Neuron (in vitro differentiated cells): ENCODE measurements around the gene KCNJ5.

Experiments
- H2AFZ ChIP-seq: one replicate; pipeline ENCODE4 v1.6.1; 2013; ENCODE audit warnings: low read depth, mild to moderate bottlenecking, inconsistent platforms, low read length, moderate library complexity
- H3K27me3 ChIP-seq: one replicate; pipeline ENCODE4 v1.6.1; 2013; ENCODE audit warnings: low read length; ENCODE audit not compliant: insufficient read depth
- H3K36me3 ChIP-seq: one replicate; pipeline ENCODE4 v1.6.1; 2013; ENCODE audit warnings: low read length; ENCODE audit not compliant: insufficient read depth
- H3K4me1 ChIP-seq: one replicate; pipeline ENCODE4 v1.6.1; 2013; ENCODE audit warnings: low read length; ENCODE audit not compliant: insufficient read depth
- H3K4me3 ChIP-seq: 2 replicates; pipeline ENCODE4 v1.5.1; 2013; ENCODE audit warnings: mild to moderate bottlenecking, low read length, moderate library complexity
- H3K9me3 ChIP-seq: one replicate; pipeline ENCODE4 v1.6.1; 2013; ENCODE audit warnings: low read length

KCNJ5 gene

GRCh38 chr11:128904656-128905344 lies 13.6 kb downstream of the KCNJ5 start:
- Histone ChIP-seq H3K9me3 (no peaks in the 10 kb centered on the region), H3K4me3 (no peak overlapping the region), H3K36me3 (no peaks in the 10 kb centered on the region), H3K27me3 (peaks cover 23% of the 10 kb centered on the region), H2AFZ (no peak overlapping the region), H3K4me1 (peaks cover 5% of the 10 kb centered on the region)

DNA sequence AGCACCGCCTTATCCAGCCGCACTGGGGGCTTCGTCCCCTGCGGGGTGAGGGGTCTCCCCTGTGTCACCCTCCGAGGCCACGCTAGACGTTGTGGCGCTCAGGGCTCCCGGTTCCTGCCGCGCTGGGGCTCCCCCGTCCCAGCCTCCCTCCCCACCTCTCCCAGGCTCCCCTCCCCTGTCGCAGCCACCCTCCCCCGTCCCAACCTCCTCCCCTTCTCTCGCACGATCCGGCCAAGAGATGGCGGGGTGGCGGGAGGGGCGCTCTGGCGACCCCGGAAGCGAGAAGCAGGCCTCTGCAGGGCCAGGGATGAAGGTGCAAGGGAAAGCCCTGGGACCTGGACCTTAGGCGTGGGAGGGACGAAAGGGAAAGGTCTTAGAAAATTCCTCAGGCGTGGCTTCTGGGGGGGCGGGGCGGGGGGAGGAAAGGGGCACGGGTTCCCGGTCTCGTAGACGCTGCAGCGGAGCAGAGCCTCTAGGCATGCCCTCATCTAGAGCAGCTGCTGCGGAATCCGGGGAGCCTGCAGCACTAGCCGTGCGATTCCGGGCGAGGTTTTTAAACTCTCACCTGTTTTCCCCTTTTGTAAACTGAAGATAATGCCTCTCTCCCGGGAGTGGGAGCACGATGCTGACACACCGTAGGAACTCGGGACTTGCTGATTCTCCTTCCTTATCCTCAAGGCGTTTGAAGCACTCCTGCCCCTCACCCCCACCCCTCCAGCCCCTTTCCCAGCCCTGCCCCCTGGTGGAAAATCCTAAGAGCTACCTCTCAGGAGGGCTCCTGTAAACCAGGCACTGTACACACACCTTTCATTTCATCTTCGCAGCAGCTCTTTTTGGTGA lies 14.4 kb downstream of the KCNJ5 start:
- H2AFZ ChIP-seq = no peak overlapping the region
- peaks cover 5% of the 10 kb centered on the region for H3K4me1 ChIP-seq
- no peak overlapping the region for H3K4me3 ChIP-seq
- H3K36me3 ChIP-seq = no peaks in the 10 kb centered on the region
- peaks cover 23% of the 10 kb centered on the region for H3K27me3 ChIP-seq
- no peaks in the 10 kb centered on the region for H3K9me3 ChIP-seq

DNA sequence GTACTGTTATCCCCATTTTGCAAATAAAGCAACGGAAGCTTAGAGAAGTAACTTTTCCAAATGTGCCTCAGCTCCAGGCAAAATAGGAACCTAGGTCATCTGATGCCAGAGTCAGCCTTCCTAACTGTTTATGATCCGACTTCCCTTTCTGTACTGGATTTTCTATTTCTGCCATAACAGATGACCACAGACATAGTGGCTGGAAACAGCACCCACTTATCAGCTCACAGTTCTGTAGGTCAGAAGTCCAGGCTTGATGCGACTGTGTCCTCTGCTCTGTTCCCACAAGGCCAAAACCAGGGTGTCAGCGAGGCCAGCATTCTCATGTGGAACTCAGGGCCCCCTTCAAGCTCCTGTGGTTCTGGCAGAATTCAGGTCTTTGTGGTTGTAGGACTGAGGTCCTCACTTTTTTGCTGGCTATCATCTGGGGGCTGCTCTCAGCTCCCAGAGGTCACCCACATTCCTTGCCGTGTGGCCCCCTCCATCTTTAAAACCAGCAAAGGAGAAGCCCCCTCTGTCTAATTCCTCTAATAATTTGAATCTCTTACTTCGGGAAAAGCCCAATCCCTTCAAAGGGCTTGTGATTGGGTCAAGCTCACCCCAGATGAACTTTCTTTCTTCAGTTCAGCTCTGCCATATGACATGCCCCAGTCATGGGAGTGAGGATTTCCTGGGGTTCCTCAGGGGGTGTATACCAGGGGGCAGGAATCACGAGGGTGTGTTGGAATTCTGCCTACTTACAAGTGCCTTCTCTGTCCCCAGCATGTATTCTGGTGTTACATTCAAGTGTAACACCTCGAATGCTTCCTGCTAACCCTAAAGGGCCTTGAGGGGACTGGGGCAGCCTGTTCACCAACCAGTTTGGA lies 15.3 kb downstream of the KCNJ5 start:
- Histone ChIP-seq H3K4me1 (peaks cover 5% of the 10 kb centered on the region), H3K27me3 (peaks cover 19% of the 10 kb centered on the region), H3K4me3 (no peak overlapping the region), H3K36me3 (no peaks in the 10 kb centered on the region), H3K9me3 (no peaks in the 10 kb centered on the region), H2AFZ (no peak overlapping the region)

DNA sequence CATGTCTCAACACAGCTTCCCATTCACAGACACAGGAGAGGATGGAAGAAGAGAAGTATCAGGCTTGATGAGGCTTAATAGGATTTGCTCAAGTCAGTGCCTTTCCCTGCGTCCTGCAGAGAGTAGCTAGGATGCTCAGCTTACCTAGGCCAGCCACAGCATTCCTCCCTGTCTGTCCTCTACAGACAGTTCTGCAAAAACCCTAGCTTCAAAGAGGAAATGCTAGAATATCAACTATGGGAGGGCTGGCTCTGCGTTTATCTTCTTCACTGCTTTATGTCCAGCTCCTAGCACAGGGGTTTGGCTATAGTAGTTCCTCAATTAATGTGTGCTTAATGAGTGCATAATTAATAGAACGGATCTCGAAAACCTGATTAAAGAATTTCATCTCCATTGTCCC lies 16.4 kb downstream of the KCNJ5 start:
- H2AFZ ChIP-seq = no peak overlapping the region
- no peak overlapping the region for H3K4me3 ChIP-seq
- no peaks in the 10 kb centered on the region for H3K9me3 ChIP-seq
- H3K36me3 ChIP-seq = no peaks in the 10 kb centered on the region
- peaks cover 2% of the 10 kb centered on the region for H3K4me1 ChIP-seq
- peaks cover 7% of the 10 kb centered on the region for H3K27me3 ChIP-seq

DNA sequence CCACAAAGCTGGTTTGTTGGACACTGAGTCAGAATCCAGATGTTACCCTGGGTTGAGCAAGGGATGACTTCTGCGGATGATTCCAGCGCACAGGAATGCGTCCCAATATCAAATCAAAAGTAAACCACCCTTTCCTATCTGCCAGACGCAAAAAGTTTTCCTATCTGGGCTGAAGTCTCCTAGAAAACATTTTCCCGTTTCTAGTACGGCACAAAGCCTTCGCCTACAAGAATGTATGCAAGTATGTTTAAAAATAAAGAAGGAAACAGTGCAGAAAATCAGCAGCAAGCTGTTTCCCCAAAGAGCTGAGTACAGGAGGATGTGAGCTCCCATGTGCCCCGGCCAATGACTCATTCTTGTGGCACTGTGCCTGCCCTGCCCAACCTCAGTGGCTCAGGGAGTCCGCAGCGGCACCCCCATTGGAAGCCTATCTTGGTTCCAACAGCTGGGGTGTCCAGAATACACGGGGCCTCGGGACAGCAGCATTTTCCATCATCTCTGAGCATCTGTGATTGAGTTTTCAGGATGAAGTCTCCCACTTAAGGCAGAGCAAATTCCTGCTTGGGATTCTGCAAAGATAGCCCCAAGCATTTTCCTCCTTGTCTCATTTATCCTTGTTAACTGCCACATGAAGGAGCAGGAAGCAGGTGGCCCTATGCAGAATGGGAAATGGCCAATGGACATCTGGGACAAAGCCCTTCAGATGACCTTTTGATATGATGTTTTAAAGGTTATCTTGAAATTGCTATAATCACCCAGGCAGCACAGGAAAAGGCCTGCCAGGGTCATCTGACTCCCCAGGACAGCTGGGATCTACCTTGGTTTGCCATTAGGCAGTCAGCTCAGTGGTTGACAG lies 17.5 kb downstream of the KCNJ5 start:
- H3K4me1 ChIP-seq = peaks cover 2% of the 10 kb centered on the region
- H3K36me3 ChIP-seq = no peaks in the 10 kb centered on the region
- no peak overlapping the region for H3K4me3 ChIP-seq
- peaks cover 6% of the 10 kb centered on the region for H3K27me3 ChIP-seq
- no peak overlapping the region for H2AFZ ChIP-seq
- H3K9me3 ChIP-seq = no peaks in the 10 kb centered on the region

DNA sequence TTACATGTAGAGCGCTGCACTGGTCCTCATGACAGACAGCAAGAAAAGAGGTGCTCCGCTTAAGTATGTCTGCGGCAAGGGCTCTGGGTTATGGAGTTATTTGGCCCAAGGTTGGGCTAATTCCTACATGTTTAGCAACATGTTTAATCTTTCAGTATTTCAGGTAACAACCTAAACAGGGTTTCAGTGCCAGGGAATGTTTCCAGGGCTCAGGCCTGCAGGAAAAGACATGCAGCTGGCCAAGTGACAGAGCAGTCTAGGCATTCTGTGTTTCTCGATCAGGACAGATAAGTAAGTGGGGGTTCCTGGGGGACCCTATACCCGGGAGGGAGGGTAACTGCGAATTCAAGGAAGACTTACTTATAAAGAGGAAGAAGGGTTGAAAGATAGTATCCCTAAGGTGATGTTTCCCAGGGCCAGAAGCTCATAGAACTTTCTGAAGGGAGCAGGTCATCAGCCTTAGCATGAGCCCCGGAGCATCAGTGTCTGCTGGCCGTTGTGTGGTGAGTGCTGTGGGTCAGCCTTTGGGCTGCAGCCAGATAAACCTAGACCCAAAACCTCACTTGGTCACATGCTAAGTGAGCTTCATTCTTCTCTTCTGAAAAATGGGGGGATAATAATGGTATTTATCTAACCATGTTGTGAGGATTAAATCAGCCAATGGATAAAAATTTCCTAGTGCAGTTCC lies 18.4 kb downstream of the KCNJ5 start:
- Histone ChIP-seq H3K27me3 (peaks cover under 1% of the 10 kb centered on the region), H3K36me3 (no peaks in the 10 kb centered on the region), H2AFZ (no peak overlapping the region), H3K4me3 (no peak overlapping the region), H3K4me1 (no peaks in the 10 kb centered on the region), H3K9me3 (no peaks in the 10 kb centered on the region)

DNA sequence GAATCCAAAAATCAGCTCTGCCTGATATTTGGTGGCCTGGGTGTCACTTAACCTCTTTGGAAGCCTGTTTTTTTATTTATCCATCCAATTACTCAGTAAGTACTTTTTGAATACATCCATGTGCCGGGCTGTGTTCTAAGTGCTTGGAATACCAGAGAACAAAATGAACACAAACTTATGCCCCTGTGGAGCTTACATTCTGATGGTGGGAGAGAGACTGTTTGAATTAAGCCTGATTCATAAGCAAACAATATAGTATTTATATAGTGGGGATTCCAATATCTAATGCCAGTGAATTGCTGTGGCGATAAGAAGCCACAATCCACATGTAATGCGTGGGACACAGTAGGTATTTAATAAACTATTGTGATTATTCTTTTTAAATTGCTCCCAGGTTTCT lies 19.4 kb downstream of the KCNJ5 start:
- Histone ChIP-seq H2AFZ (no peak overlapping the region), H3K4me1 (no peaks in the 10 kb centered on the region)

GRCh38 chr11:128911239-128911638 lies 20.1 kb downstream of the KCNJ5 start:
- Histone ChIP-seq H3K9me3 (no peaks in the 10 kb centered on the region), H3K4me1 (no peaks in the 10 kb centered on the region), H2AFZ (no peak overlapping the region), H3K36me3 (no peaks in the 10 kb centered on the region), H3K27me3 (no peaks in the 10 kb centered on the region), H3K4me3 (no peak overlapping the region)

More for the DNA sequence above, 19.4 kb downstream of the KCNJ5 start:
- no peak overlapping the region for H3K4me3 ChIP-seq
- H3K9me3 ChIP-seq = no peaks in the 10 kb centered on the region
- no peaks in the 10 kb centered on the region for H3K36me3 ChIP-seq
- no peaks in the 10 kb centered on the region for H3K27me3 ChIP-seq

- H3K4me3 ChIP-seq = no peak overlapping the region
Measured at GRCh38 chr11:128911701-128912100, 20.5 kb downstream of the KCNJ5 start.

DNA sequence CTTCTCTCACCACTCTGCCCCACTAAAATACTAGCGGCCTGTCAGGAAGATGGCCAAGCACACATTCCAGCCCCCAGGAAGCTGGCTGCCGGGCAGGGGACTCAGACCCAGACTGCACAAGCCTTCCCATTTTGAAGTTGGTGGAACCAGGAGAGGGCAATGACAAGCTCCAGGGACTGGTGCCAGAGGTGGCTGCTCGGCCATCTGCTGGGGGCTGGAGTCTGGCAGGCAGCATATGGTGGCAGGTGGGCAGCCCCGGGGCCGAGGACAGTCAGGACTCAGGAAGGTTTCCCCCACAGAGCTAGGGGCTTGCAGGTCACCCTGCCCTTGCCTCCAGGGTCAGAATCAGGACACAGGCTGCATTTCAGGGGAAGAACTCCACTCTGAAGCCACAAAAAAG lies 22.6 kb downstream of the KCNJ5 start:
- no peaks in the 10 kb centered on the region for H3K27me3 ChIP-seq
- no peak overlapping the region for H2AFZ ChIP-seq
- H3K9me3 ChIP-seq = no peaks in the 10 kb centered on the region
- H3K36me3 ChIP-seq = no peaks in the 10 kb centered on the region
- H3K4me3 ChIP-seq = no peak overlapping the region
- H3K4me1 ChIP-seq = no peaks in the 10 kb centered on the region

More at GRCh38 chr11:128911701-128912100, 20.5 kb downstream of the KCNJ5 start:
- no peaks in the 10 kb centered on the region for H3K4me1 ChIP-seq
- no peaks in the 10 kb centered on the region for H3K27me3 ChIP-seq
- no peak overlapping the region for H2AFZ ChIP-seq
- H3K9me3 ChIP-seq = no peaks in the 10 kb centered on the region
- no peaks in the 10 kb centered on the region for H3K36me3 ChIP-seq

DNA sequence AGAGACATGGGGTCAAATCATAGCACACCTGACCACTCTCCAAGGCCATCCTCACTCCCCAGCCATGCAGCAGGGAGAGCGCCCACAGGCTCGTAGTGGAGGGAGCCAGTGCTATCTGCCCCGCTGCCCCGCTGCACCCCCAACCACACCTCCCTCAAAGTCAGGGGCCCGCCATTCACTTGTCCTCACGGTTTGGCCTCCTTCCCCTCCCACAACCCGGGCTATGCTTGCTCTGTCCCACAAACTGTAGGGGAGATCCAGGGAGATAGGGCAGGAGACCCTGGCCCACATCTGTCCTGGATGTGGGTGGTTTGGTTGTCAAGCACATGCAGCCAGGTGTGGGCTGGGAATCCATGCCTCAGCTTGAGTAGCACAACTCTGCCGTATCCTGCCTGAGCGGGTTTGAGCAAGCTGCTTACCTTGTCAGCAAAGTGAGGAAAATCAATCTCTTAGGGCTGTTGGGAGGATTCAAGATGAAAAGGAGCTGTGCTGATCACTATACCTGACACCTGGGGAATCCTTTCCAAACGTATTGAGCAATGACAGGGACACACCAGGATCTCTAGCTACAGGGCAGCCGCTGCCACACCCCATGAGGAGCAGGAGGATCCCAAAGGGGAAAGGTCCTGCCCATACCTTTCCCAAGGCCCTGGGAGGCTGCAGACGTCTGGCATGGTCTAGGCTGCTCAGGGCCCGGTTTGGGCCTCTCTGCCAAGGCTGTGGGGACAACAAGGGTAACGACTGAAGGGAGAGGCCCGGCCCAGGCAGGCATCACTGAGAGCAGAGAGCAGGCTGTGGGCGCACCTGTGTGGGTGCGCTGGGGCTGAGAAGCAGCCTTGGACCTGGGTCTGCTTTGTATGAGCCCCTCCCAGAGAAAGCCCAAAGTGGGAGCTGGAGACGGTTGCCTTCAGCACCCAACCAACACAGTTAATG lies 23.3 kb downstream of the KCNJ5 start:
- no peaks in the 10 kb centered on the region for H3K27me3 ChIP-seq
- H3K4me3 ChIP-seq = no peak overlapping the region
- H3K4me1 ChIP-seq = no peaks in the 10 kb centered on the region
- H2AFZ ChIP-seq = no peak overlapping the region
- H3K9me3 ChIP-seq = no peaks in the 10 kb centered on the region
- no peaks in the 10 kb centered on the region for H3K36me3 ChIP-seq
